Common myeloid progenitor, CD34-positive (primary cell): Measurements from ENCODE around the gene ATP11A.

Source experiments
- CTCF ChIA-PET: fragments of 350-600 bp; sonication (Branson Sonifier 250); formaldehyde crosslinking; loops from one replicate; lab custom pipeline; 2021; ENCODE audit warnings: antibody characterized with exemption; lab: Charles Lee
- POLR2A ChIA-PET: fragments of 350-600 bp; sonication (Branson Sonifier 250); formaldehyde crosslinking; loops from one replicate; lab custom pipeline; 2021; ENCODE audit warnings: antibody characterized with exemption; lab: Charles Lee
- DNase-seq, 3 donors: peaks; one replicate each; pipeline versions ENCODE4 v3.0.0 to v3.0.0-alpha.2; 2013
- H3K27ac ChIP-seq, 2 experiments: 1 replicate in 1 of 2; 2 replicates in 1 of 2; pipeline ENCODE4 v1.7.0; 2013; ENCODE audit warnings: inconsistent platforms in 2 of 2, low read length in 2 of 2, mild to moderate bottlenecking in 2 of 2, low read depth in 1 of 2, moderate library complexity in 1 of 2; ENCODE audit not compliant: severe bottlenecking in 2 of 2, insufficient read depth in 1 of 2, poor library complexity in 1 of 2
- H3K27me3 ChIP-seq, 5 experiments: replicated peaks in 2 of 5; 1 replicate in 3 of 5; 2 replicates in 2 of 5; pipeline versions ENCODE4 v1.6.1 to v1.7.0; 2013; ENCODE audit warnings: low read length in 4 of 5, mild to moderate bottlenecking in 2 of 5, moderate library complexity in 2 of 5, inconsistent platforms in 1 of 5; ENCODE audit not compliant: insufficient read depth in 5 of 5, control insufficient read depth in 4 of 5
- H3K36me3 ChIP-seq, 4 experiments: 1 replicate in 2 of 4; 2 replicates in 2 of 4; pipeline versions ENCODE4 v1.6.1 to v1.7.0; 2013; ENCODE audit warnings: low read length in 3 of 4, control low read depth in 1 of 4, mild to moderate bottlenecking in 1 of 4; ENCODE audit not compliant: control insufficient read depth in 4 of 4, insufficient read depth in 4 of 4
- H3K4me1 ChIP-seq, 4 experiments: 1 replicate in 3 of 4; 2 replicates in 1 of 4; pipeline versions ENCODE4 v1.6.1 to v1.7.1; 2013; ENCODE audit warnings: low read length in 3 of 4, mild to moderate bottlenecking in 3 of 4, control low read depth in 1 of 4, inconsistent platforms in 1 of 4, moderate library complexity in 1 of 4; ENCODE audit not compliant: control insufficient read depth in 4 of 4, insufficient read depth in 4 of 4; ENCODE audit errors: control extremely low read depth in 1 of 4
- H3K4me3 ChIP-seq, 7 experiments: 1 replicate in 4 of 7; 2 replicates in 3 of 7; pipeline versions ENCODE4 v1.5.1 to v1.7.0; 2013; ENCODE audit warnings: mild to moderate bottlenecking in 7 of 7, low read length in 6 of 7, moderate library complexity in 6 of 7, inconsistent platforms in 2 of 7, low read depth in 2 of 7, control low read depth in 1 of 7; ENCODE audit not compliant: insufficient read depth in 4 of 7, control insufficient read depth in 1 of 7; ENCODE audit errors: extremely low read depth in 1 of 7
- H3K9me3 ChIP-seq, 5 experiments: 1 replicate in 4 of 5; 2 replicates in 1 of 5; pipeline versions ENCODE4 v1.6.1 to v1.7.1; 2013; ENCODE audit warnings: low read length in 4 of 5, mild to moderate bottlenecking in 2 of 5, inconsistent platforms in 1 of 5, low read depth in 1 of 5, moderate library complexity in 1 of 5; ENCODE audit not compliant: control insufficient read depth in 4 of 5, insufficient read depth in 2 of 5; ENCODE audit errors: control extremely low read depth in 1 of 5
- WGBS: methylation state at CpG from one replicate; pipeline ENCODE4 v1.1.5; 2013; ENCODE audit not compliant: insufficient coverage; 5-methylcytosine and 5-hydroxymethylcytosine counted together

Gene ATP11A

GRCh38 chr13:112756081-112756480, 66.2 kb downstream of the ATP11A start:
- WGBS, result 90% methylated on average over 5 of the region's 7 CpGs
- no peak overlapping the region for H3K27ac ChIP-seq
- peaks cover 0 to 2% (median 0%) of the 10 kb centered on the region in 5 experiments for H3K9me3 ChIP-seq
- no peaks in the 10 kb centered on the region for H3K36me3 ChIP-seq
- ChIA-PET CTCF (no interaction called here), POLR2A (no interaction called here)
- peaks cover 0 to 10% (median 5%) of the 10 kb centered on the region in 4 experiments for H3K4me1 ChIP-seq
- H3K4me3 ChIP-seq, result no peak overlapping the region
- DNase-seq, result no peak
- no peaks in the 10 kb centered on the region for H3K27me3 ChIP-seq

GRCh38 chr13:112756511-112756966, 66.7 kb downstream of the ATP11A start:
- no peak for DNase-seq
- H3K4me3 ChIP-seq, result no peak overlapping the region
- CTCF ChIA-PET, result interaction anchor here (1.0 kb wide), 1 partner anchor 8 kb away, joined by 3 read pairs; no protein-coding TSS in a partner anchor
- peaks cover 0 to 10% (median 5%) of the 10 kb centered on the region in 4 experiments for H3K4me1 ChIP-seq
- H3K27me3 ChIP-seq, result no peaks in the 10 kb centered on the region
- POLR2A ChIA-PET, result no interaction called here
- no peaks in the 10 kb centered on the region for H3K36me3 ChIP-seq
- H3K9me3 ChIP-seq, result peaks cover 0 to 2% (median 0%) of the 10 kb centered on the region in 5 experiments
- no peak overlapping the region for H3K27ac ChIP-seq
- WGBS, result 96% methylated on average over 17 of the region's 20 CpGs

- Histone ChIP-seq H3K27ac (no peak overlapping the region), H3K4me3 (no peak overlapping the region), H3K36me3 (no peaks in the 10 kb centered on the region), H3K4me1 (peaks cover 0 to 10% (median 5%) of the 10 kb centered on the region in 4 experiments), H3K9me3 (peaks cover 0 to 2% (median 0%) of the 10 kb centered on the region in 5 experiments), H3K27me3 (no peaks in the 10 kb centered on the region)
- 96% methylated on average over 14 of the region's 16 CpGs for WGBS
- CTCF ChIA-PET, result interaction anchor here (1.0 kb wide), 1 partner anchor 9 kb away, joined by 3 read pairs; no protein-coding TSS in a partner anchor
- POLR2A ChIA-PET, result no interaction called here
- DNase-seq, result no peak
These were observed 67.3 kb downstream of the ATP11A start for GRCh38 chr13:112756967-112757758.

GRCh38 chr13:112757759-112758086, 67.9 kb downstream of the ATP11A start:
- Histone ChIP-seq H3K4me3 (no peak overlapping the region), H3K36me3 (no peaks in the 10 kb centered on the region), H3K27me3 (no peaks in the 10 kb centered on the region), H3K4me1 (peaks cover 0 to 10% (median 5%) of the 10 kb centered on the region in 4 experiments), H3K27ac (no peak overlapping the region), H3K9me3 (peaks cover 0 to 2% (median 0%) of the 10 kb centered on the region in 5 experiments)
- ChIA-PET CTCF (no interaction called here), POLR2A (no interaction called here)
- WGBS, result 100% methylated on average over 10 of the region's 10 CpGs
- DNase-seq, result no peak

GRCh38 chr13:112759053-112759452, 69.2 kb downstream of the ATP11A start:
- Histone ChIP-seq H3K27ac (no peak overlapping the region), H3K4me3 (no peak overlapping the region), H3K27me3 (no peaks in the 10 kb centered on the region), H3K9me3 (peaks cover 0 to 2% (median 0%) of the 10 kb centered on the region in 5 experiments), H3K36me3 (no peaks in the 10 kb centered on the region), H3K4me1 (peaks cover 0 to 4% (median 0%) of the 10 kb centered on the region in 4 experiments)
- peak in 1 of 3 donors; percentile 11 for DNase-seq
- ChIA-PET POLR2A (no interaction called here), CTCF (no interaction called here)
- WGBS, result 86% methylated on average over 9 of the region's 9 CpGs

GRCh38 chr13:112759827-112760226, 70.0 kb downstream of the ATP11A start:
- H3K4me1 ChIP-seq, result peaks cover 0 to 4% (median 0%) of the 10 kb centered on the region in 4 experiments
- POLR2A ChIA-PET, result no interaction called here
- H3K36me3 ChIP-seq, result no peaks in the 10 kb centered on the region
- WGBS, result 88% methylated on average over 4 of the region's 11 CpGs
- H3K27ac ChIP-seq, result no peak overlapping the region
- no peak overlapping the region for H3K4me3 ChIP-seq
- H3K27me3 ChIP-seq, result no peaks in the 10 kb centered on the region
- CTCF ChIA-PET, result no interaction called here
- H3K9me3 ChIP-seq, result peaks cover 0 to 2% (median 0%) of the 10 kb centered on the region in 5 experiments
- DNase-seq, result no peak

GRCh38 chr13:112760435-112760834, 70.6 kb downstream of the ATP11A start:
- peaks cover 0 to 2% (median 0%) of the 10 kb centered on the region in 5 experiments for H3K9me3 ChIP-seq
- peaks cover 0 to 4% (median 0%) of the 10 kb centered on the region in 4 experiments for H3K4me1 ChIP-seq
- POLR2A ChIA-PET, result no interaction called here
- no peaks in the 10 kb centered on the region for H3K27me3 ChIP-seq
- WGBS, result no CpG with 5 or more reads among the region's 3 CpGs
- no peak for DNase-seq
- CTCF ChIA-PET, result no interaction called here
- no peak overlapping the region for H3K27ac ChIP-seq
- H3K36me3 ChIP-seq, result no peaks in the 10 kb centered on the region
- no peak overlapping the region for H3K4me3 ChIP-seq
